GM12872 (cell line): Measurements from ENCODE around the gene INCENP.

Experiments used
- CTCF ChIP-seq: IDR thresholded peaks from 3 replicates; pipeline ENCODE4 v1.5.1; 2011; ENCODE audit warnings: low read depth, mild to moderate bottlenecking, low read length, moderate library complexity; ENCODE audit not compliant: insufficient read depth

INCENP gene

GRCh38 chr11:62139526-62140303 is 15.9 kb downstream of the INCENP start:
- no peak for TF ChIP-seq CTCF

DNA sequence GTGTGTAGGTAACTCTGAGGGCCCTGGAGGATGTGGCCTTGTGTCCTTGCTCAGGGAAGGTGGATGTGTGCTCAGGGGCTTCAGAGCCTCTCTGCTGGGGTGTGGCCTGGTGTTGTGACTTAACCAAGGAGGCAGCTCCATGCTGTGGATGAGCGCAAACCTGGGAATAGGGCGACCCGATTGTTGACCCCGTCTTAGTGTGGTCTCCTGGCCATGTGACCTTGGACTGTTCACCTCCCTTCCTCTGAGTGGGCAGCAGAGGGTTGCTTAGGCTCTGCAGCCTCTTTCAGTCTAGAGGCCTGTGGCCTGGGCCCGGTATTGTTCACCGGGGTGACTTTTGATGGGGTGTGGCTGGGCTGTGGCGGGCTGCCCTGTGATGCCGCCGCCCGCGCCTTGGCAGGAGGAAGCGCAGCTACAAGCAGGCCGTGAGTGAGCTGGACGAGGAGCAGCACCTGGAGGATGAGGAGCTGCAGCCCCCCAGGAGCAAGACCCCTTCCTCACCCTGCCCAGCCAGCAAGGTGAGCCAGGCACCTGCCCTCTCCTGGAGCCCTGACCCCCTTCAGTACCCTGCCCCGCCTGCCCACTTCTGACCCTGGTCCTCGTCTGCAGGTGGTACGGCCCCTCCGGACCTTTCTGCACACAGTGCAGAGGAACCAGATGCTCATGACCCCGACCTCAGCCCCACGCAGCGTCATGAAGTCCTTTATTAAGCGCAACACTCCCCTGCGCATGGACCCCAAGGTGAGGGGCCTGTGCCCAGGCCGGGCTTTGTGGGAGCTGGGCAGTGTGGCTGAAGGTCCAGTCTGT is 16.7 kb downstream of the INCENP start:
- TF ChIP-seq CTCF, result no peak

GRCh38 chr11:62141111-62142042 is 17.6 kb downstream of the INCENP start:
- no peak for TF ChIP-seq CTCF

GRCh38 chr11:62142043-62142375 is 18.2 kb downstream of the INCENP start:
- no peak for TF ChIP-seq CTCF

DNA sequence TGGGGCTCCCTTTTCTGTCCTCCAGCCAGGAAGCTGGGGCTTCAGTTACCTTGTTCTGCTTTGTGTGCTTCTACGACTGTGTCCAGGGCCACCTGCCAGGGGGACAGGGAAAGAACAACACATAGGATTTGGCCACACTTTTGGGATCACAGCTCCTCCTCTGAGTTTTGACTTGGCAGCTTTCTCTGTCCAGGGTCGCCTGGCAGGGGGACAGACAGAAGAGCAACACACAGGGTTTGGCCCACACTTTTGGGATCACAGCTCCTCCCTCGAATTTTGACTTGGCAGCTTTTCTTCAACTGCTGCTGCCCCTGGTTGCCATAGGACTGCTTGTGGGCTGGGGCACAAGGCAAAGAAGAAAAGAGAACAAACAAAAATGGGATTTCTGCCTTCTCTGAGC is 19.1 kb downstream of the INCENP start:
- TF ChIP-seq CTCF, result no peak

DNA sequence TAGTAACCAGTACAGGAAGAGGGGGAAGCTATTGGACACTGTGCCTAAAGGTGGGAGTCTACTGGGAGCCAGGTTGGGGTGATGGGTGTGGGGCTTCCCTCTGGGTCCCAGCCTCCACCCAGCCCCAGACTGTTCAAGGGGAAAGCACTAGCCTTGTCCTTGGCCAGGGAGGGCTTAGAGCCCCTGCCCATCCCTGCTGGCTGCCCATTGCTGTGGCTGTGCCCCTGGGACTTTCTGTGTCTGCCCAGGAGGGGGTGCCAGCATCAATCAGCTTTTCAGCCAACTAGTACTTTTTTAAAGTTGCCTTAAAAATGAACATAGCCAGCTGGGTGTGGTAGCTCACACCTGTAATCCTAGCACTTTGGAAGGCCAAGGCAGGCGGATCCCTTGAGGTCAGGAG is 19.9 kb downstream of the INCENP start:
- 0 out of 3 replicates have a peak, but pooled peaks have one; percentile 14 for TF ChIP-seq CTCF
